Transverse colon (tissue), 3 donors: ENCODE results near the gene DLGAP3.

Source experiments
- EP300 ChIP-seq: sonication (generic); formaldehyde crosslinking; IDR thresholded peaks from one replicate; pipeline ENCODE4 v1.6.1; 2017; ENCODE audit warnings: antibody characterized with exemption, low read depth
- TF ChIP-seq, protein P1 (sequence below), 5 experiments: fragments of 200-600 bp in 3 of 5; fragments of 450-650 bp in 2 of 5; sonication (generic) in 3 of 5; IDR thresholded peaks; 1 replicate in 2 of 5; 2 replicates in 3 of 5; pipeline ENCODE4 v1.5.1; 2016 to 2017; ENCODE audit warnings: antibody characterized with exemption in 5 of 5, inconsistent platforms in 3 of 5, mild to moderate bottlenecking in 2 of 5, moderate library complexity in 1 of 5

DNA sequence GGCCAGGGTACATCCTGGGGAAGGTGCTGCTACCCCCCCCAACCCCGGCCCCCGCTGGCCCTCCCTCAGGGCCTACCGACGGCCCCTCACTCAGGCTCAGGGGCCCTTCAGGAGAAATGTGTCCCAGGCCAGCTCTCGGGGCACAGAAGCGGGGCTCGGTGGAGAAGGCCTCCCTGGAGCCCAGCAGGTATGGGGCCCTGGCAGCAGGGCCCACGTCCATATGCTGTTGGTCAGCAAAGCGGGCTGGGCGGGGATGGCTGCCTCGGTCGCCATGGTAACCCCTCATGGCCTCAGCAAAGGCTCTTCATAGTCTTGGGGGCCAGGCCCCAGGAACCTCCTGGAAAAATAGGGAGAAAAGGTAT lies 24.4 kb downstream of the DLGAP3 start:
- TF ChIP-seq EP300: no peak
- TF ChIP-seq, protein P1, sequence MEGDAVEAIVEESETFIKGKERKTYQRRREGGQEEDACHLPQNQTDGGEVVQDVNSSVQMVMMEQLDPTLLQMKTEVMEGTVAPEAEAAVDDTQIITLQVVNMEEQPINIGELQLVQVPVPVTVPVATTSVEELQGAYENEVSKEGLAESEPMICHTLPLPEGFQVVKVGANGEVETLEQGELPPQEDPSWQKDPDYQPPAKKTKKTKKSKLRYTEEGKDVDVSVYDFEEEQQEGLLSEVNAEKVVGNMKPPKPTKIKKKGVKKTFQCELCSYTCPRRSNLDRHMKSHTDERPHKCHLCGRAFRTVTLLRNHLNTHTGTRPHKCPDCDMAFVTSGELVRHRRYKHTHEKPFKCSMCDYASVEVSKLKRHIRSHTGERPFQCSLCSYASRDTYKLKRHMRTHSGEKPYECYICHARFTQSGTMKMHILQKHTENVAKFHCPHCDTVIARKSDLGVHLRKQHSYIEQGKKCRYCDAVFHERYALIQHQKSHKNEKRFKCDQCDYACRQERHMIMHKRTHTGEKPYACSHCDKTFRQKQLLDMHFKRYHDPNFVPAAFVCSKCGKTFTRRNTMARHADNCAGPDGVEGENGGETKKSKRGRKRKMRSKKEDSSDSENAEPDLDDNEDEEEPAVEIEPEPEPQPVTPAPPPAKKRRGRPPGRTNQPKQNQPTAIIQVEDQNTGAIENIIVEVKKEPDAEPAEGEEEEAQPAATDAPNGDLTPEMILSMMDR (IDR thresholded peaks at IDR 0.05): no peak
